ENCODE results near the gene CHEK2.
"Not testable (repeated sequence)": the region's sequence is repeated elsewhere in the genome, so short reads cannot be mapped to it uniquely, and the experiment has no call there.

CHEK2 gene

DNA sequence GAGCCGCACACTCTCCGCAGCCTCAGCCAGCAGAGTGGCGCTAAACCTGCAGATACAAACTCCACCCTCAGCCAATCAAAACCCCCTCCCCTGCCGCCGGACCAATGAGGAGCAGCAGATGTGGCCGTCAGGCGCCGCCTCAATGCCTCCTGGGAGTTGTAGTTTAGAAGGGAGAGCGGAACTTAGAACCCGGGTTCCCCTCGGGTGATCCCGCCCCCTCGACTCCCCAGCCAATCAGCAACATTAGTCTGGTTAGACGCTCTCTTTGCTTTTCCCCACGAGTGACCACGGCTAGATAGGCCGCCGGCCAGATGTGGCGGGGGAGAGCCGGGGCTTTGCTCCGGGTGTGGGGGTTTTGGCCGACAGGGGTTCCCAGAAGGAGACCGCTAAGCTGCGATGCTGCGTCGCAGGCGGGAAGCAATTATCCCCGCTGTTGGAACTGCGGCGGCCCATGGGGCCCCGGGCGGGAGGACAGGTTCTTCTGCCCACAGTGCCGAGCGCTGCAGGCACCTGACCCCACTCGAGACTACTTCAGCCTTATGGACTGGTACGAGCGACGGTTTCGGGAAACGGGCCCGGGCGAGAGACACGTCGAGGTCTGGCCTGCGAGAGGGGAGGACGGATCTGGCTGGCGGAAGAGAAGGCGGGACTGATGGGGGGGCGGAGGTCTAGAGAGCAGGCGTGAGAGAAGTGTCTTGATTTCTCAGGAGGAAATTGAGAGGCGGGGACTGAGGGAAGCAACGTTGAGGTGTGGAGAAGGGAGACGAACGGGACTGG, at the start of gene CHEK2, which contains the start of gene HSCB:
CHEK2 (minus strand) TSS at position 36 of the 777 bp plus-strand sequence. CDS start 7,099 bp downstream, outside the sequence.
HSCB (plus strand) TSS at position 255 of the 777 bp plus-strand sequence; CDS start at position 312, 57 bp downstream.
- peak; percentile 99 for DNase-seq

DNA sequence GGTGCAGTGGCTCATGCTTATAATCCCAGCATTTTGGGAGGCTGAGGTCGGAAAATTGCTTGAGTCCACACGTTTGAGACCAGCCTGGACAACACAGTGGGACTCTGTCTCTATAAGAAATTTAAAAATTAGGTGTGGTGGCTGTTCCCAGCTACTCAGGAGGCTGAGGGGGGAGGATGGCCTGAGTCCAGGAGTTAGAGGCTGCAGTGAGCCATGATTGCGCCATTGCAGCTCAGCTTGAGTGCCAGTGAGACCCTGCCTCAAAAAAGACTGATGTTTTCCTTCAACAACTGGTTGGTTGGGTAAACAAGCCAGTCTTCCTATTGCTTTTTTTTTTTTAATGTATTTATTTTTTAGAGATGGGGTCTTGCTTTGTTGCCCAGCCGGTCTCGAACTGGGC, 49.5 kb upstream of the CHEK2 start:
- no peak for DNase-seq

DNA sequence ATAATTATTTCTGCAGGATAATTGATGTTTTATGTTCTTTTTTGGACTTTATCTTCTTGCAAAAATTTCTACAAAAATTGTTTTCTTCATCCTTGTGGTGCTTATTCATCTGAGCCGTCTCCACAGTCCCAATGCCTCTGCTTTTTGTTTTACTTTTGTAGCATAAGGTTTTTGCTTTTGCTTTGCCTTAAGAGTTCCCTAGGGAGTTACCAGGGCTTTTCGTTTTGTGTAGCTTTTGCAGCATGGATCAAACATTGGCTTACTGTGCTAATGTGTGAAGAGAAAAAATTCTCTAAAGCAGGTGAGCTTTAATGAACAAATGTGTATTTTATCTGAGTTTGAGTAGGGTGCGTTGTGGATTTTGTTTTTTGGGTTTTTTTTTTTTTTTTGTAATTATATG, 47.0 kb upstream of the CHEK2 start:
- no peak for DNase-seq

DNA sequence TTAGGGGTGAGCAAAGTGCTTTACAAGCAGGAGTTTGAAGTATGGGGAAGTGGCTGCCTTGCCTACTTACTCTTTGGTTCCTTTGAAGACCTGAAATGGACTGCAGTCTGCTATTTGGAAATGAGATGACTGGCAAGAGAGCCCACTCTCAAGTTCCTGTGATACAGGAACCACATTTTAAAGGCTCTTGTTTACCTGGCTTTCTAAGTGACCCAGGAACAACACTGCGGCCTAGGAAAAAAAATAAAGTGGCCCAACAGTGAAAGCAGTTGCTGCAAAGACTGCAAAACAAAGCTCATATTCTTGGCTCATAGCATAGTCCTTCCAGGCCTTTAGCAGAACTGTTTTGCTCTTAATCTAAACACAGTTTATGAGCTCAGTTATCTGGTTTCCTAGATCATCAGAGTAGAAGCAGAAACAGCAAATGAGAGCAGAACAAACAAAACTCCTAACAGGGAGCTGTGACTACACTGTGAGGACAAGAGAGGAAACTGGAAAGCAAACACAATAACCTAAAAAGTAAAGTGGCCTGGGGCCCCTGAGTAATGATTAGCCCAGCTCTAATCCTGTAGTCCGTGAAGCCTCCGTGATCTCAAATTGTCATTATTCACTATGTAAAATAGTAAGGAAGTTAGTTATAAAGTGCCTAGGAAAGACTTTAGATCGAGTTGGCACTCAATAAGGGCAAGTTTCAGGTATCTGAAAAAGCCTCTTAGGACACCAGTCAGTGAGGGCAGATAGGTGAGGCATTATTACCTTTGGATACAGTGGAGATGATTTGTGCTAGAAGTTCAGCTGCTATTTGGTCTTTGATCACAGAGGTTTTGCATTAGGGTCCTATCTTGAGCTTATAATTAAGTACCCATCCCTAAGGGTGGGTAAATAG, 42.4 kb upstream of the CHEK2 start:
- no peak for DNase-seq

DNA sequence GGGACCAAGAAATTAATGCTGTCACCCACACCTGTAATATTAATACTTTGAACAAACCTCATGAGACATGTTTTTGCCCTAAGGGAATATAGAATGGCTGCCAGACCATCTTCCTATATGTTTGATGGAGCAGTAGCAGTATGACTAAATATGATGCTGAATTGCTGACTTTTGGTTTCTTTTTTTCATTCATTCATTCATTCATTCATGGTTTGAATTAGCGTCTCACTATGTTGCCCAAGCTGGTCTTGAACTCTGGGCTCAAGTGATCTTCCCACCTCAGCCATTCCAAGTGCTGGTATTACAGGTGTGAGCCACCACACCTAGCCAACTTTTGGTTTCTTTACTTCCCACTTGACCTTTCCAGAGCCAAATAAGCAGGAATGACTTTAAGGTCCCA, 38.7 kb upstream of the CHEK2 start:
- DNase-seq: no peak

DNA sequence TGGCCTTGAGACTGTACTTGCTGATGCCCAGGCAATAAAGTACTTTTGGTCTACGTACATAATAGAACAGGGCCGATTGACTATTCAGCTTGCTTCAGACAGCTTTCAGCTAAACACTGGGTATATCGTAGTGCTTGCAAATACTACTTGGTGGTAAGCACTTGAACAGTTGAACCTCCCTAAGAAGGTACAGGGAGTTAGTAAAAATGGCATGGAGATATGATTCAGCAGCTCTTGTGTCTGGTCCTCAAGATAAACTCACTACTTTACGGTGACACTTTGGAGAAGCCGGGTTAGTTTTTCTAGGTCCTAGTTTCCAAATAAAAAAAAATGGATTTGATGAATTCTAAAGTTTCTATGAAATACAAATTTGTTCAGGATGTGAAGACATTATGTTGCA, 38.2 kb upstream of the CHEK2 start:
- no peak for DNase-seq

DNA sequence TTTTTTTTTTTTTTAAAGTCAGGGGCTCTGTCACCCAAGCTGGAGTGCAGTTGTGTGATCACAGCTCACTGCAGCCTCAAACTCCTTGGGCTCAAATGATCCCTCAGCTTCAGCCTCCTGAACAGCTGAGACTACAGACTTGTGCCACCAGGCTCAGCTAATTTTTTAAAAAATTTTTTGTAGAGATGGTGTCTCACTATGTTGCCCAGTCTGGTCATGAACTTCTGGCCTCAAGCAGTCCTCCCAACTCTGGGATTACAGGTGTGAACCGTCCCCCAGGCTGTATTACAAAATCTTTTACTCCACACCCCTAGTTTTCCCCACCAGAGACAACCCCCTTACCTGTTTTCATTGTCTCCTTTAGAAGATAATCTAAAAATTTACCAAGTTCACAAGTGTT, 32.8 kb upstream of the CHEK2 start:
- no peak for DNase-seq

DNA sequence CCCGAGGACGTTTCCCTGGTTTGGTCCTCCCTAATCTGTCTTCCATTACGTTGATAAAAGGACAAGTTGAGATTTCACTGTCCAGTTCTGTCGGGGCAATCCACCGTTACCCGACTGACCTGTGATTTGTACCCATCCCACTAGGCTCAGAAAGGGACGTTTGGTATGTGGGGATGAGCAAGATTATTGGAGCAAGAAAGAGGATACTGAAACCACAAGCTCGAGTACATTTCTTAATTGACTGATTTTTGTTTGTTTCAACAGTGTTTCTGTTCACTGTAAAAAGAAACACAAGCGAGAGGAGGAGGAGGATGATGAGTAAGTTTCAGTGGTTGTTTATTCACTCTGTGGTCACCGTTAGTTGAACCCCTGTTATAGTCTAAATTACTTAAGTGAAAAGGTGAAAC, 31.8 kb upstream of the CHEK2 start:
- peak; percentile 21 for DNase-seq

DNA sequence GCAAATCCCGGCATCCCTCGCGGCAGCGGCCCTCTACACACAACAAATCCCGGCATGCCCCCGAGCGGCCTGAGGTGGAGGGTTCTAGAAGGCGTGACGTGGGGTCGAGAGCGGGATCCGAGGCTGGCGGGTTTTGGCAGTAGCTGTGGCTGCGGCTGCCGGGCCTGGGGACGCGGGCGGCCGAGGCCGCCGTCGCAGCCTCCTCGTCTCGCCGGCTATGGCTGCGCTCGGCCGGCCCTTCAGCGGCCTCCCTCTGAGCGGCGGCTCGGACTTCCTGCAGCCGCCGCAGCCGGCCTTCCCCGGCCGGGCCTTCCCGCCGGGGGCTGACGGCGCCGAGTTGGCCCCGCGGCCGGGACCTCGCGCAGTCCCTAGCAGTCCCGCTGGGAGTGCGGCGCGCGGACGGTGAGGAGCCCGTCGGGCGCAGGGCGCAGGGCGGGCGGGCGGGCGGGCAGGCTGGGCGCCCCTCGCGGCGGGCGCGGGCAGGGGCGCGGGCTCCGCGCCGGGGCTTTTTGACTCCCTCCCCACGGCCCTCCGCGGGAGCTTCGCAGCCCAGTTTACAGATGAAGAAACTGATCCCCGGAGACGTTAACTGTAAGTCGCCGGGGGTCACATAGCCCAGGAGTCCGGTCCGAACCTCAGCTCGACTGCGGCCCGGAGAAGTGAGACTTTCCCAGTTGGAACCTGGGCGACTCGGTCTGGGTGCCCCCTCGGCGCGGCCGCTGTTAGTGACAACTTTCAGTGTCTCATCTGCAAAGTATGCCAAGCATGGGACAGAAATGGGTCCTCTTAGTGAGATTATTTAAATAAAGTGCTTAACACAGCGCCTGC, 31.2 kb upstream of the CHEK2 start, which contains the start of gene CCDC117:
CCDC117 (plus strand) TSS at position 63 of the 828 bp plus-strand sequence; CDS start at position 218, 155 bp downstream.
- peak; percentile 95 for DNase-seq

DNA sequence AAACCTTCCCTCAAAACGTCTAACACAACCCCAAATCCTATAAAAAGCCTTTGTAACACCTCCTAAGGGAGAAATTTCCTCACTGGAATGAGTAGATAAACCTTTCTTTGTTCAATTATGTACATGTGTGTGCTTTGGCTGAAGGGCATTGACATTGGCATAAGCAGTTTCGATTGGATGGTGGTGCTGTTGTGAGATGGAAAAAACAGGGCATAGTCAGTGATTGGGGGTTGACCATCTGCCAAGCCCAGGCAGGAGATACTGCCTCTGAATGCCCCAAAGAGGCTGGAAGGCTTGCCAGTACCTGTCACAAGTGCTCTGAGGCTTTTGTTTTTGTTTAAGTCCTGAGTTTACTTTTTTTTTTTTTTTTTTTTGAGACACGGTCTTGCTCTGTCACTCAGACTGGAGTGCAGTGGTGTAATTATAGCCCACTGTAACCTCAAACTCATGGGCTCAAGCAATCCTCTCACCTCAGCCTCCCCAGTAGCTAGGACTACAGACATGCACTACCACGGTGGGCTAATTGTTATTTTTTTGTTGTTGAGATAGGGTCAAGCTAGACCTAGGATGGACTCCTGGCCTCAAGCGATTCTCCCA, 29.7 kb upstream of the CHEK2 start:
- no peak for DNase-seq

DNA sequence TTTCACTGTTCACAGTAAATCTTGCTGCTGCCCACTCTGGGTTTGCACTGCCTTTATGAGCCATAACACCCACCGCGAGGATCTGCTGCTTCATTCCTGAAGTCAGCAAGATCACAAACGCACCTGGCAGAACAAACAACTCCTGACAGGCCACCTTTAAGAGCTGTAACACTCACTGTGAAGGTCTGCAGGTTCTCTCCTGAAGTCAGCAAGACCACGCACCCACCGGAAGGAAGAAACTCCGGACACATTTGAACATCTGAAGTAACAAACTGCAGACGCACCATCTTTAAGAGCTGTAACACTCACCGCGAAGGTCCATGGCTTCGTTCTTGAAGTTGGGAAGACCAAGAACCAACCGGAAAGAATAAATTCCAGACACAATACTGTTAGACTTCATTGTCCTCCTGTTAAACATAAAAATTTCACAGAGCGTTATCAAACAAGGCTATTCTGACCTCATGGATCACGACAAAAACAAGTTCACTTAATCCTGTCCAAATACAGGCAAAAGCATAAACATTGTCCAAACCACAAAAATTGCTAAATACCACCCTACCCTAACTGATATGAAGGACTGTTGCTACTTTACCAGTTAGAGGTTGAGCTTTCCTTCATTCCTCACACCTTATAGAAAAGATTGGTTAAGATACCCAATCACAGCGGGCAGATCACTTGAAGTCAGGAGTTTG, 27.9 kb upstream of the CHEK2 start:
- DNase-seq: no peak

DNA sequence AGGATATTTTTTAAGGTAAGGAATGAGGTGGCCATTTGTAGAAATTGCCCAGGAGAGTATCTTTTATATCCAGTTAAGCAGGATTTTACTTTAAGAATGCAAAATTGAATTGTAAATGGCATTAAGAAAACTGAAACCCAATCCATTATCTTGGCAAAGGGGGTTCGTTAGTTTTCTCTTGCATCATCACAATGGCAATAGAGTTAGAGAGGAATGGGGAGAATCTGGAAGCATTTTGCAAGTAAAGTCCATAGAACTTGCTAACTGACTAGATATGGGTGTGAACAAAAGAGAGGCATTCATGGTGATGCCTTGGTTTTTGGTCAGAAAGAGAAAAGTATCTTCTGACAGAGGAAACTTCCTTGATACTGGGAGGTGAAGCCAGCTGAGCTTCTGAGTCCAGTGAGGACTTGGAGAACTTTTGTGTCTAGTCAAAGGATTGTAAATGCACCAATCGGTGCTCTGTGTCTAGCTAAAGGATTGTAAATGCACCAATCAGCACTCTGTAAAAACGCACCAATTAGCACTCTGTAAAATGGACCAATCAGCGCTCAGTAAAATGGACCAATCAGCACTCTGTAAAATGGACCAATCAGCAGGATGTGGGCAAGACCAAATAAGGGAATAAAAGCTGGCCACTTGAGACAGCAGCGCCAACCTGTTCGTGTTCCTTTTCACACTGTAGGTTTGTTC, 27.2 kb upstream of the CHEK2 start:
- DNase-seq: no peak

DNA sequence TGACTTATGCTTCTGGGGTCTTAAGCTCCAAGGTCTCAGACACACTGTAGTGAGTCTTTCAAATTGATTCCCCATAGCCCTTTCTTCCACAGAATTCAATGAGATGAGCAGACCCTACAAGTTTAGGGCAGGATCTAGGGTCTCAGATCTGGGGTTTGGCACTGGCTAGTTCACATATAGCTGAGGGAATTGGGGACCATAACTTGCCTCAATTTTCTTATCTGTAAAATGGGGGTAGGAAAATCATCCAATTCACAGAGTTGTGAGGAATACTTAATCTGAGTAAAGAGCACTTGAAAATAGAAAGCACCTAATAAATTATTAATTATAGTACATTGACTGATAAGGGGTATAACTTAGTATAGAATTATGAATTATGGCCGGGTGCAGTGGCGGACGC, 25.0 kb upstream of the CHEK2 start:
- no peak for DNase-seq

DNA sequence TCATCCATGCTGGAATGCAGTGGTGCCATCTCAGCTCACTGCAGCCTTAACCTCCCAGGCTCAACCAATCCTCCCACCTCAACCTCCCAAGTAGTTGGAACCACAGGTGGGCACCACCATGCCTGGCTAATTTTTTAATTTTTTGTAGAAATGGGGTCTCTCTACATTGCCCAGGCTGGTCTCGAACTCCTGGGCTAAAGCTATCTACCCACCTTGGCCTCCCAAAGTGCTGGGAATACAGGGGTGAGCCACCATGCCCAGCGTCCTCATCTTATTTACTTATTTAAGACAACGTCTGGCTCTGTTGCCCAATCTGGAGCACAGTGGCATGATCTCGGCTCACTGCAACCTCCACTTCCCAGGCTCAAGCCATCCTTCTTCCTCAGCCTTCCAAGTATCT, 20.4 kb upstream of the CHEK2 start:
- DNase-seq: not testable (repeated sequence)

DNA sequence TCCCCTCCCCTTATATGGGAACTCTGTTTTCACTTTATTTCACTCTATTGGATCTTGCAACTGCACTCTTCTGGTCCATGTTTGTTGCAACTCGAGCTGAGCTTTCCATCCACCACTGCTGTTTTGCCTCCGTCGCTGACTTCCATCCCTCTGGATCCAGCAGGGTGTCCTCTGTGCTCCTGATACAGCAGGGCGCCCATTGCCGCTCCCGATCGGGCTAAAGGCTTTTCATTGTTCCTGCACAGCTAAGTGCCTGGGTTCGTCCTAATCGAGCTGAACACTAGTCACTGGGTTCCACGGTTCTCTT, 19.8 kb upstream of the CHEK2 start:
- DNase-seq: no peak

DNA sequence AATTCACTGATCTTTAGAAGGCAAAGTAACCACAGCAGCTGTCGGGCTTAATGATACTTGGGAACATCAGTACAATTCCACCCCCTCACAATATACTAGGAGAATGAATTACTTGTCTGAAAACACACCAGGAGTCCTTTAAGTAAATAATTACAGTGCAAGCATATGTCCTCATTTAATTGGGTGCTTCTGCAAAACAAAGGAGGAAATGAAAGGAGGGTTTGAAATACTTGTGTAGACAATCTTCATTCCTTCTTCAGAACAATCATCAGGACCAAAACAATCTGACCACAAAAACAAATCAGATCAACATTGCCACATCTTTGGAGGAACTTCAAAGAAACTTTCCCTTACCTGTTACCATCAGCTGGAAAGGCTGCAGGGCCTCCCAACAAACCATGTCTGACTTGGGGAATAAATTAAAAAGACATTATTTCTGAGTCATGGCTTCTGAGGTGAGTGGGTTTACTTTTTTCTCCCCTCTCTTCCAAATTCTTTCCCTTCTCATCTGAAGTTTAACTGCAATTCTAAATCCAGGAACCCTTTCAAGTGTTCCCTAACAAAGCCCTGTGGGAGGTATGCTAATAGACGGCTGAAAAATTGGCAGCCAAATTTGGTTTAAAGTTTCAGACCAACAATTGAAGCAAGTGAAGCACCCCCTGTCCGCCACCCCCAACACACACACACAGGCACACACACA, 18.4 kb upstream of the CHEK2 start:
- no peak for DNase-seq

DNA sequence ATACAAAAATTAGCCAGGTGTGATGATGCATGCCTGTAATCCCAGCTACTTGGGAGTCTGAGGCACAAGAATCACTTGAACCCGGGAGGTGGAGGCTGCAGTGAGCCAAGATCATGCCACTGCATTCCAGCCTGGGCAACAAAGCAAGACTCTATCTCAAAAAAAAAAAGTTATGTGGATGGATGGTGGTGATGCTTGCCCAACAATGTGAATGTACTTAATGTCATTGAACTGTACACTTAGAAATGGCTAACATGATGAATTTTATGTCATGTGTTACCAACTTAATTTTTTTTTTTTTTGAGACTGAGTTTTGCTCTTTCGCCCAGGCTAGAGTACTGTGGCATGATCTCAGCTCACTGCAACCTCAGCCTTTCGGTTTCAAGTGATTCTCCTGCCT, 12.9 kb upstream of the CHEK2 start:
- DNase-seq: not testable (repeated sequence)

DNA sequence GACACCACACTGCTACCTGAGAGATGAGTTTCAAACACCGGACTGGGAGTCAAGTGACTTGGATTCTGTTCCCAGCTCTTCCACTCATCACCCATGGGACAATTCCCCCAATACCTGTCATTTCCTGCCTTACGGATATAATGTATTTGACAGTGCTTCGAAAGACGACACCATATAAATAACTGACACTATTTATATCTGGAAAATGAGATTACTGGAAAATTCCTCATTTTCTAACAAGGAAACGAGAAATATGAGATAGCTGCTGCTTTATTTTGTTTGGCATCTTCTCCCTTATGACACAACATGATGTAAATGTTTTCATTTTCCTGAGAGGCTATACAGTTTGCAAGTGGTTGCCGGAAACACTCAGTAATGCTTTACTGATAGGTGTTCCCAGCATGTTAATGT, 8.9 kb upstream of the CHEK2 start:
- peak; percentile 71 for DNase-seq

DNA sequence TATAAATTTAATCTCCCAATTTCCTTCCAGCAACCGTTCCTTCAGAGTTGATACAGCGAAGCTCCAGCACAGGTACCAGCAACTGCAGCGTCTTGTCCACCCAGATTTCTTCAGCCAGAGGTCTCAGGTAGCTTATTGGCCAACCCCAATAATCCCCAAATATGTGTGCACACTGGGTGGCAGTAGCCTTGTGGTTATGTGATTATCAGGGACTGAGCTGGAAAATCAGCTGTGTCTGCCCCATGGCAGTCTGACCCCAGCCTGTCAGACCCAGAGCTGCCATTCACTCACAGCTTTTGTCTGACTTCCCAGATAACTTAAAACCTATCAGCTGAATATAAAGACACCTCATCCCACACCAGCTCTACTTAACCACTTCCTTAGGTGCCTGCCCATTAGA, 2.2 kb upstream of the CHEK2 start:
- DNase-seq: no peak

DNA sequence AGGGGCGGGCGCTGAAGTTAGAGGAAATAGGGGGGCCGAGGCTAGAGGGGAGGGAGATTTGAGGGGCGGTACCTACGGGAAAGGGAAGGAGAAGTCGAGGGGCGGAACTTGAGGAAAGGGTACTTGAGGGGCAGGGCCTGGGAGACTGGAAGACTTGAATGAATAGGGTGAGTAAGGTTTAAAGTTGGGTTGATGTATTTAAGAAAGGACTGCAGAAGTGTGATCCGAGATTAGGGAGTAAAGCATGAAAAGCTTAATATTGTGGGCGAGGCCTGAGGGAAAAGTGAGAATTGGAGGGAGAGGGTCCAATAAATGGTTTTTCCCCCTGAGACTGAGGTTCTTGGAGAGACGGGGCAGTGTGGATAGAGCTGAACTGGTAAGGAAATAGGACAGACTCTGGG, 942 bp upstream of the CHEK2 start:
- no peak for DNase-seq
